Heart left ventricle (tissue), 13 donors: ENCODE results near the gene DUS1L.

ENCODE experiments used
- CTCF ChIP-seq, 12 donors: fragments of 200-600 bp; sonication (generic) in 4 of 12; IDR thresholded peaks; one replicate each; pipeline versions ENCODE4 v1.5.0 to v1.8.0; 2018 to 2022; ENCODE audit warnings: antibody characterized with exemption in 12 of 12, mild to moderate bottlenecking in 5 of 12
- POLR2A ChIP-seq, 2 donors: fragments of 450-650 bp; IDR thresholded peaks; one replicate each; pipeline ENCODE4 v1.6.1; 2017; ENCODE audit warnings: antibody characterized with exemption in 2 of 2, mild to moderate bottlenecking in 2 of 2, moderate library complexity in 2 of 2
- donor health status: ischemic (EF 13 %, LVEDD 7.1; RV severe dilation, severe dysfunction).
- donor health status: DM: no; HTN: yes; CAD: no.
- donor health status: DM: no; HTN: no; CAD: no.
- donor health status: ischemic (EF 25% LVEDD 6.9; RV normal size, moderate dysfunction).
- donor health status: ischemic (EF 25% LVEDD 5.7; RV mildly dilated, moderate dysfunction).
- donor health status: ischemic (EF 35%, LVEDD 5.7; RV mildly dilated, moderate dysfunction).
- donor health status: nonischemic (EF 11% LVEDD 7.7; RV severe dilation, severe dysfunction).
- donor health status: DM: yes; HTN: yes; CAD: no.
- donor health status: PGD.
- donor health status: ischemic (EF 29% LVEDD 5.4; RV normal size, mild dysfunction).
- donor health status: nonischemic (EF 23%, LVEDD 6.1; RV moderate dilation, normal function).

GRCh38 chr17:82059272-82060000 lies 6.2 kb downstream of the DUS1L start:
- TF ChIP-seq CTCF (IDR thresholded peaks at IDR 0.05) (no peak), POLR2A (IDR thresholded peaks at IDR 0.05) (no peak)
